GM19463 (cell line): ENCODE data around the gene CCDC88A.
A peak's percentile ranks its signal among the peaks of the same experiment; 100 is the strongest.
"Not testable (repeated sequence)": the region's sequence is repeated elsewhere in the genome, so short reads cannot be mapped to it uniquely, and the experiment has no call there.

Source experiments
- ATAC-seq: cut with Tn5 transposase; IDR thresholded peaks from one replicate; pipeline ENCODE4 v1.9.1; 2021; ENCODE audit warnings: mild to moderate bottlenecking, moderate library complexity; ENCODE audit not compliant: unreplicated experiment

The CCDC88A gene, protein sequence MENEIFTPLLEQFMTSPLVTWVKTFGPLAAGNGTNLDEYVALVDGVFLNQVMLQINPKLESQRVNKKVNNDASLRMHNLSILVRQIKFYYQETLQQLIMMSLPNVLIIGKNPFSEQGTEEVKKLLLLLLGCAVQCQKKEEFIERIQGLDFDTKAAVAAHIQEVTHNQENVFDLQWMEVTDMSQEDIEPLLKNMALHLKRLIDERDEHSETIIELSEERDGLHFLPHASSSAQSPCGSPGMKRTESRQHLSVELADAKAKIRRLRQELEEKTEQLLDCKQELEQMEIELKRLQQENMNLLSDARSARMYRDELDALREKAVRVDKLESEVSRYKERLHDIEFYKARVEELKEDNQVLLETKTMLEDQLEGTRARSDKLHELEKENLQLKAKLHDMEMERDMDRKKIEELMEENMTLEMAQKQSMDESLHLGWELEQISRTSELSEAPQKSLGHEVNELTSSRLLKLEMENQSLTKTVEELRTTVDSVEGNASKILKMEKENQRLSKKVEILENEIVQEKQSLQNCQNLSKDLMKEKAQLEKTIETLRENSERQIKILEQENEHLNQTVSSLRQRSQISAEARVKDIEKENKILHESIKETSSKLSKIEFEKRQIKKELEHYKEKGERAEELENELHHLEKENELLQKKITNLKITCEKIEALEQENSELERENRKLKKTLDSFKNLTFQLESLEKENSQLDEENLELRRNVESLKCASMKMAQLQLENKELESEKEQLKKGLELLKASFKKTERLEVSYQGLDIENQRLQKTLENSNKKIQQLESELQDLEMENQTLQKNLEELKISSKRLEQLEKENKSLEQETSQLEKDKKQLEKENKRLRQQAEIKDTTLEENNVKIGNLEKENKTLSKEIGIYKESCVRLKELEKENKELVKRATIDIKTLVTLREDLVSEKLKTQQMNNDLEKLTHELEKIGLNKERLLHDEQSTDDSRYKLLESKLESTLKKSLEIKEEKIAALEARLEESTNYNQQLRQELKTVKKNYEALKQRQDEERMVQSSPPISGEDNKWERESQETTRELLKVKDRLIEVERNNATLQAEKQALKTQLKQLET (N-terminal part only)

DNA sequence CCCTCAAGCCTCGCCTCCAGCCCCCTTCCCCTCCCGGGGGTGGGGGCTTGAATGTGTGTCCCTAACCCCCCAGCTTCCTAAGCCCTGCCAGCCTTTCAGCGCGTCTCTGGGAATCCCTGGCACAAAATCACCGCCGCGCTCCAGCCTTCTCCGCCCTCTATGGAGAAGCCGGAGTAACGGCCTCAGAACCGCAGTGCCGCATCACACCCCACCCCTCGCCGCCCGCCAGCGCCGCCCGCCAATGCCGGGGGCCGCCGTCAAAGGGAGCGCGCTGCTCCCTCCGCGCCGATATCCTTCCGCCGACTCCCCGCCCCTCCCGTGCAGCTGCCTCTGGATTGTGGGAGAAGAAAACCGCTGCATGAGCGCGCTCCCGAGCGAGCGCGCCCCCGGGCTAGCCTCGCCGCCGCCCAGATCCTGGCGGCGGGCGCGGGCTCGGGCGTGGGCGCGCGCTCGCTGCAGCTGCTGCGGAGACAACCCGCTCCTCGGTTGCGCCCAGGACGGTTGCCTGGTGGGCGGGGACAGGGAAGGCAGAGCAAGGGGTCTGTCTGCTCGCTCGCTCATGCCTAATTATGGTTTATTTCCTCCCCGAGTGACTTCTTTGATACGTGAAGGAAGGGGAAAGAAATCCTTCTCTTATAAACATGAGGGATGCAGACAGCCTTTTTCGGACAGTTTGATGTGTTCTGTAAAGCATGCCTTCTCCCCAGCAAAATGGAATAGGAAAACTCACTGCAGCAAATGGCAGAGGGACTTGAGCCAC lies at the start of gene CCDC88A:
CCDC88A (minus strand) TSS at position 178 of the 760 bp plus-strand sequence. CDS start 777 bp downstream, outside the sequence.
- peak; percentile 89 for ATAC-seq

DNA sequence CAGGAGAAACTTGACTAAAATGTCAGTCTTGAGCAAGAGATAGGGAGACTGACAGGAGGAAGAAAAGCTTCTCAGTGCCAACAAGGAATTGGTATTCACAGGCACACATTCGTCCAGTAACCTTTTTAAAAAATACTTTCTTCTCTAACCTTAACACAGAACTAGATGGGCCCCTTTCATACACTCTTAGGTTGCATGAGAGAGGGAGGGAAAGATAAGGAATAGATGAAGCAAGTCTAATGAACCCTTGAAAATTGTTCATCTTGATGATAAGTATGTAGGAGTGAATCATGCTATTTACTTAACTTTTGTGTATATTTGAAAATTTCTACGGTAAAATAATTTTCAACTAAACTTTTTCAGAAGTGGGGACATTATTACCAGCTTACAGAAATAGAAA lies 42.0 kb upstream of the CCDC88A start:
- ATAC-seq: no peak

DNA sequence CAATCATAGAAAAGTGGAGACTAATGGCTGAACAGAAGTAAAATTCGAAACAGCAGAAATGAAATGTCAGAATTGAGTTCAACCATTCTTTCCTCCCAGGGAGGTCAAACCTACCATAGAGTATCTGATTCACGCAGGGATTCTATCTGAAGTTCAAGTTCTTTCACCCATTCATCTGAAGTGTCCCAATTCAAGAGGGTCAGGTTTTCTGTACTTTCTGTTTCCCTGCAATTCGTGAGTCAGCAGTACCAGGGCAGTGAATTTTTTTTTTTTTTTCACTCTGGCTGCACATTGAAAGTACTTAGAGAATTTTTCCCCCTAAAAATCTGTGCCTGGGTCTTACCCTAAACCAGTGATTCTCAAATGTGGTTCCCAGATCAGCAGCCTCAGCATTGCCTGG lies 40.9 kb upstream of the CCDC88A start:
- ATAC-seq: no peak

DNA sequence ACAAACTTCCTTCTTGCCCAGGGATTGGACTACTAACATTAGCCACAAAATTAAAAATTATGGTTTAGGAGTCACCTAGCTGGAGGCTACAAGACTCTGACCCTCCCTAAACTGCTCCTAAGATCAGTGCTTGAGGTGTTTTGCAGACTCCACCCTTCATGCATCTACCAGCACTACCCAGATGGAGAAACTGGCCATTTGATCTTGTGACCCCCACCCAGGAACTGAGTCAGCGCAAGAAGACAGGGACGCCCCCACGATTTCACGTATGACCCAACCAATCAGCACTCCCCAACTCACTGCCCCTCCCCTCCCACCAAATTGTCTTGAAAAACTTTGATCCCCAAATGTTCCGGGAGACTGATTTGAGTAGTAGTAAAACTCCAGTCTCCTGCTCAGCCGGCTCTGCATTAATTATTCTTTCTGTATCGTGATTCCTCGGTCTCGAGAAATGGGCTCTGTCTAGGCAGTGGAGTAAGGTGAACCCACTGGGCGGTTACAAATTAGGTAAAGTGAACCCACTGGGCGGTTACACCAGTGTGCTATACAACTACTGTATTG lies 40.1 kb upstream of the CCDC88A start:
- no peak for ATAC-seq

DNA sequence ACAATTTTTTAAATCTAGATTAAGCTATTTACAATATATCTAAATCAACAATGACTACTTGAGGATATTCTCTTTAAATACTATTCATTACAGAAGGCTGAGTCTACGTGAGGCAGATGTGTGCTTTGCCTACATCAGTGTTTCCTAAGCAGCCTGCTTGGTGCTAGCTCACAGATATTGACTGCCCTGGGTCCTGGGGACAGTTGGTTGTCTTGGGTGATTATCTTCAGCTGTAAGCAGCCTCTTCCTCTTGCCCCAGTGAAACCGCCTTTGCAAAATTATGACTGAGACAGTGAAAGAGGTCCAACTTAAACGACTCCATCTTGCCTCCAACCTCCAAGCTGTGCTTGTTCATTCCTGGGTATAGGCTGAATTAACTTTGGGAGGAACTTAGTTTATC lies 39.6 kb upstream of the CCDC88A start:
- no peak for ATAC-seq

DNA sequence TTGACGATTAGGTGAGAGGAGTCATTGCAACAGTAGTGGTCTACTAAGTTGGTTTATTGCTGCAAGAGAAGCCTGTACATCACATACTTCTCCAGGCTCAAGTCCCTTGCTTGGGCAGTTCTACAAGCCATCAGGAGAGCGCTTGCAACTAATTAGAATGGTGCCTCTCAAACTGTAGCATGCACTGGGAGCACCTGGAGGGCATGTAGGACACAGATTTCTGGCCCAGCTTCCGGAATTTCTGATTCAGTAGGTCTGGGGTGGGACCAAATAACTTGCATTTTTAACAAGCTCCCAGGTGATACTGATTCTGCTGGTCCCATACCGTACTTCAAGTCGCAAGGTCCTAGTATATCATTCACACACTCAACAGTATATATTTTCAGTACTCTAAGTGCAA lies 34.5 kb upstream of the CCDC88A start:
- no peak for ATAC-seq

DNA sequence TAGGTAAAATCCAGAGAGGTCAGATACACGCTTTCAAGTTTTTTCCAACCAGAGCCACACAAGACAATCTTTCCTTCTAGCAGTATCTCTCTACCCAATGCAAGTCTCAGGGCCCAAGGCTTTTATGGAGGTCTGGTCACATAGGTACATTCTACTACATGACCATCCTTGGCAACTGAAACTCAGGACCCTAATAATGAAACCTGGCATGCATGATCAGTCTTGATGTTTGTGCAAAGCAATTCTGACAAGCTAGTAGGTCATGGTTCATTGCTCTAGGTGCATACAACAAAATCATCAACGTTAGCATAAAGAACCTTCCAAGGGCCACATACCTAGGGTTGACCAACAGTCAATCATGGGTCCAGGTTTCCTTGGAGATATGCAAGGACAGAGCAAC lies 33.2 kb upstream of the CCDC88A start:
- ATAC-seq: no peak

DNA sequence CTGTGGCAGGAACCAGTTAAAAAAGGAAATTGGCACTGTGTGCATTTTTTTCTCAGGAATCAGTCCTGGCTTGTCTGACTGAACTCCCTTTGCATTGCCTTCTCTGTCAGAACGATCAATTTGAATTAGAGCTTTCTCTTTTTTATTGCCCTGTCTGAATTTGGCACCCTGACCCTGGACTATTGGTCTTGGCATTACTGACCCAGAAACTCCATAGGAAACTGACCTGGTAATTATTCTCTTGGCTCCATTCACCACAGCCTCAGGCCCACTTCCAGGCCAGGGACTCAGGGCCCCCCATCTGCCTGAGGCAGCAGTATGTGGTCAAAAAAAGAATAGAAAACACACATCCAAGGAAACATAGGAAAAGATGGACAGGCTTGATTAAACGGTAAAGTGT lies 32.0 kb upstream of the CCDC88A start:
- ATAC-seq: no peak

DNA sequence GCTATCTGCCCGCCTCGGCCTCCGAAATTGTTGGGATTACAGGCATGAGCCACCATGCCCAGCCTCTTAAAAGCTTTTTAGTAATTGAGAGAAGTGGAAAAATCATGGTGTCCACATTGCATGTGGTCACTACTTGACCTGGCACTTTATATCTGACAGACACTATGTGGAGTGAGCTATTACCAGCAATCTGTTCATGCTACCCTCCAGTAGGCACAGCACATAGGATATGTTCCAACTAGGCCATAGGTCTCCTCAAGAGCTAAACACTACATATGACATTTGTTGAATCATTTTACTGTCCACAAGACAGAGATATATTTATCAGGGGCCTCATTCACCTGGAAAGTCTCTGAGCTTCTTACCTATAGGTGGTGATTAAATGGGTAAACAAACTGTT lies 30.4 kb upstream of the CCDC88A start:
- not testable (repeated sequence) for ATAC-seq

DNA sequence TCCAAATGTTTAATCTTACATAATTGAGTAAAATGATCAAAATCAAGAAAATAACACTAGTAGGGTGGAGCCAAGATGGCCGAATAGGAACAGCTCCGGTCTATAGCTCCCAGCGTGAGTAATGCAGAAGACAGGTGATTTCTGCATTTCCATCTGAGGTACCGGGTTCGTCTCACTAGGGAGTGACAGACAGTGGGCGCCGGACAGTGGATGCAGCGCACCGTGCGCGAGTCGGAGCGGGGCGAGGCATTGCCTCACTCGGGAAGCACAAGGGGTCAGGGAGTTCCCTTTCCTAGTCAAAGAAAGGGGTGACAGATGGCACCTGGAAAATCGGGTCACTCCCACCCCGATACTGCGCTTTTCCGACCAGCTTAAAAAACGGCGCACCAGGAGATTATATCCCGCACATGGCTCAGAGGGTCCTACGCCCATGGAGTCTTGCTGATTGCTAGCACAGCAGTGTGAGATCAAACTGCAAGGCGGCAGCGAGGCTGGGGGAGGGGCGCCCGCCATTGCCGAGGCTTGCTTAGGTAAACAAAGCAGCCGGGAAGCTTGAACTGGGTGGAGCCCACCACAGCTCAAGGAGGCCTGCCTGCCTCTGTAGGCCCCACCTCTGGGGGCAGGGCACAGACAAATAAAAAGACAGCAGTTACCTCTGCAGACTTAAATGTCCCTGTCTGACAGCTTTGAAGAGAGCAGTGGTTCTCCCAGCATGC lies 22.5 kb upstream of the CCDC88A start:
- ATAC-seq: not testable (repeated sequence)

DNA sequence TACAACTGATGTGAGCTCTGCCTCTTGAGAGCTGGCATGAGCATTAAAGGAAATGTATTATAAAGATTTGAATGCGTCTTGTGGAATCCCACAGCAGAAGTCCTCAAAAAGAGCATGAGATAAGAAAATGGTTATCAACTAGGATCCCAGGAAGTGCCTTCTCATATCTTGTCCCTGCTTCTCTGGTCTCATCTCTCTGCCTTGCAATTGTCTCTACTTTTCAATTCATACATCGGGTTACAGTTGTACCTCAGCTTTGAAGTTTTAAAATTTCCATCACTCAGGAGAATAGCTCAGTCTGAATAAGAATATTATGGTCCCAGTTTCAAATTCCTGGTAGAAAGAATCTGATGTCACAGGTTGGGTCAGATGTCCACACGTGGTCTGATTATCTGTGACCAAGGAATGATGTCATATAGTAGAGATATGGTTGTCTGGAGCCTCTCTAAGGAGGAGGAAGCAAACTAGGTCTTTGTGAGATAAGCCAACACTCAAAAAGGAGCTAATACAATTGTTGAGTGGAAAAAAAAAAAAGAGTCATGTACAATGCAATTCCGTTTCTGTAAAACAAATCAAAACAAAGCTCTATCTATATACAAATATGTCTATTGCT lies 21.7 kb upstream of the CCDC88A start:
- no peak for ATAC-seq

DNA sequence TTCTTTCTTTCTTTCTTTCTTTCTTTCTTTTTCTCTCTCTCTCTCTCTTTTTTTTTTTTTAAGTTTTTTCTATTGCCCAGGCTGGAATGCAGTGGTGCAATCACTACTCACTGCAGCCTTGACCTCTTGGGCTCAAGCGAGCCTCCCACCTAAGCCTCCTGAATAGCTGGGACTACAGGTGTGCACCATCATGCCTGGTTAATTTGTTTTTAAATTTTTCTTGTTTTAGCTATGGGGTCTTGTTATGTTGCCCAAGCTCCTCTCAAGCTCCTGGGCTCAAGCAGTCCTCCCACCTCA lies 19.4 kb upstream of the CCDC88A start:
- ATAC-seq: no peak

DNA sequence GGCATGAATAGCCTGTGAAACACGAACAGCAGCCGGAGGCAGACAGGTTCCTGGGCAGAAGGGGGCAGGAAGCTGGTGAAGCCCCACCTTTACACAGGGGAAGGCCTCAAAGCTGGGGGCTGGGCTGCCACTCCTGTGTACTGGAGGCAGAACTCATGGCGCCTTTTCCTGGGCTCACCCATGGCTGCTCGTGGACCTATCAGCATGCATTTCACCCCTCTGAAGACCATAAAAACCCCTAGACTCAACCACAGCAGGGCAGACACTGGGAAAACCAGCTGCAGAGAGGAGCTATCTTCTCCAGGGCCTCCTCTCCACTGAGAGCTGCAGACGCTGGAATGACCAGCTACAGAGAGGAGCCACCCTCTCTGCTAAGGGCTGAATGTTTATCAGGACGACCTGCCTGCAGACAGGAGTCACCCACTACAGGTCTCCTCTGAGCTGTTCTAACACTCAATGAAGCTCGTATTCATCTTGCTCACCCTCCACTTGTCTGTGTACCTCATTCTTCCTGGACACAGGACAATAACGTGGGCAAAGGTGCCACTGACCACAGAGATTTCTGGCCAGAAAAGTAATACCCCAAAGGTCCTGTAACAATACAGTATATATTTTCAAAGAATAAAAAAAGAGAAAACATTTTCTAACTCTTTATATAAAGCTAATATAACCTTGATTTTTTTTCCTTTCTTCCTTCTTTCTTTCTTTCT lies 18.9 kb upstream of the CCDC88A start:
- no peak for ATAC-seq

DNA sequence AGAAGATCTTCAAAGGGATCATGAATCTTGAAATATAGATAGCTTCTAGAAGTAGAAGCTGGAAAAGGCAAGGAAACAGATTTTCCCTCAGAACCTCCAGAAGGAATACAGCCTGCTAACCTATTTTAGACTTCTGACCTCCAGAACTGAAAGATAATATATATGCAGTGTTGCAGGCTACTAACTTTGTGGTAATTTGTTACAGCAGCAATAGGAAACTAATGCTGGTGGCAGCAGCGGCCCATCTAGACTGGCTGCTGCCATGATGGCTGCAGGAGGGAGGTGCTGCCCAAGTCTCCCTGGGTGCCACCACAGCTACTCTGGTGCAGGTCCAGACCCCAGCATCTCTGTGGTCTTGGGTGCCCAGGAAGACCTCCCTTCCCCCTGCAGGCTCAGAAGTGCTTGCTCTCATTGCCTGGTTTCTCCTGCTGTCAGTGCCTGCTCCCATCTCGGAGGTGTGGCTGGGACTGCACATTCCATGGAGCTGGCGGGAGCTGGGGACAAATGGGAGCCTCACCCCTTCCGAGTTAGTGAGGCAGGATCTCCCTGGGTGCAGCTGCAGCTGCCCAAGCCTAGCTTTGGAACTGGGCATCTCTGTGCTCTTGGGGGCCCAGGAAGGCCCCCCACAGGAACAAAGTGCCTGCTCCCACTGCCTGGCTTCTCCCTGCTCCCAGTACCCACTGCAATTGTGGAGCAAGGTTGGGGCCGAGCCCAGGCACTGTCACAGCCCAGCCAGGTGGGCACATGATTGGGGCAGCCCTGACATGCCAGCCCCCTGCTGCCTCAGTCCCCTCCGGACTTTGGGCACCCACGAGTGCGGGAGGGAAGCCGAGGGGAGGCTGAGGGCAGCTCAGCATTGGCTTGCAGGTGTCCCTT lies 18.1 kb upstream of the CCDC88A start:
- ATAC-seq: no peak

DNA sequence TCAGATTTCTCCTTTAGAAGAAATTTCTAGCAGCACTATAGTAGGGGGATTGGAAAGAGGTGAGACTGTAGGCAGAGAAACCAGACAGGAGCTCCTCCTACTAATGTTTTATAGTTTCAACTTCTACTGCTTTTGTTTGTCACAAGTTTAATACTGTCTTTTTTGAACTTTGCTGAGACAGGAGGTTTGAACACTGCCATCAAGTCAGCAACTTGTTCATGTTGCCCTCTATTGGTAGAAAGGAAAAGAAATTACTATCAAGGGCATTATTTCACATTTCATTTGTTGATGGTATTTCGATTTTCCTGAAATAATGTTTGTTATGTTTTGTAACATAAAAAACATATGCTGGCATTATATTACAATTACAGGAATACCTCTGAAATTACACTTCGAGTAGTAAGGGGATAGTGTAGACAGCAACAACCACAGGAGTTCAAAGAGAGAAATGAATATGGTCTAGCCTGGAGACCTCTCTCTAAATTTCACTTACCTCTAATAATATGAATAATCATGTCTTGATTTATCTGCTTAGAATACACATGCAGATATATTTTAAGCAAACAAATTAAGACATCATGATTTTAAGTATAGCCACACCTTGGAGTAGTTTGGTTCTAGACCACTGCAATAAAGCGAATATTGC lies 12.4 kb upstream of the CCDC88A start:
- no peak for ATAC-seq

DNA sequence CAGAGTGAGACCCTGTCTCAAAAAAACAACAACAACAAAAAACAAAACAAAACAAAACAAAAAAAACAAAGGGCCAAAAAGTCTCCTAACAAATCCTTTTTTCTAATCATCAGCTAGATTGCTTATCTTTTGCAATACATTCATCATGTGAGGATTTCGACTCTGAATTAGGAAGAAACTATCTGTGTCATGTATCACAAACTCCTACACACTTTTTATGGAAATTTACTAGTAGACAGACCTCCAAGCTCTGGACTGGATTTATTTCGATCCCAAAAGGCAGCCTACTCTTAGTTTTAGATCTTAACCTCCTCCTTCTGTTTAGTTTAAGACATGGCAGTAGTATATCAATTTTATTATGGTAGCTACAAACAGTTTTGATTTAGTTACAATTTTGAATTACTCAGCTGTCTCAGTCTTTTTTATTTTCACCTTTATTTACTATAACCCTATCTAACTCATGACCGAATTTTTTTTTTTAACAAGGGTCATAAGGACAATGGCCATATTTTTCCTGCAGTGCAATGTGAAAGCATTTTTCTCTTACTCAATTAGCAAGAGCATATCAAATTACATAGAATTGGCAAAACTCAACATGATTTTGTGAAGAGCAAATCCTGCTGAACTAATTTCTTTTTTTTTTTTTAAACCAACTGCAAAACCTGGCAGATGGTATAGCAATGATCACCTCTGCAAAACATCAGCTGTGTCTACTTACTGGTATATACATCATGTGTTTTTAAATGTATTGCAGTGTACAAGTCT lies 10.7 kb upstream of the CCDC88A start:
- ATAC-seq: no peak

DNA sequence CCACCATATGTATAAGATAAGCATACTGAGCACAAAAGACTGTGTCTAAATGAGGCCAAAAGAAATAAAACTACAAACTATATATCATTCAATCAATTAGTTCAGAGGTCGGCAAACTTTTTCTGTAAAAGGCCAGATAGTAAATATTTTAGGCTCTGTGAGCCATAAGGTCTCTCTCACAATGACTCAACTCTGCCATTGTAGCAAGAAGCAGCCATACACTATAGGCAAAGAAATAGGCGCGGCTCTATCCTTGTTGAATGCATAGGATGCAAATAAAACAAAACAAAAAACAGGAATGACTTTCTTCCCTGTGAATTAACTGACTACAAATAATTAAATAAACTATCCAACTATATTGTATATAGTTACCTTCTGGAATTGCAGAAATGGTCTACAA lies 8.6 kb upstream of the CCDC88A start:
- no peak for ATAC-seq
